B cell (primary cell): ENCODE data around the gene LRTM2. TPM values are rescaled to one million over a fixed set of nuclear protein-coding genes. Genes with fewer than 3 reads are reported as not detected.

Experiments
- ATAC-seq: fragments of 200-7000 bp; cut with Tn5 transposase; one replicate; pipeline ENCODE4 v1.10.0; 2021; ENCODE audit warnings: low read depth, mild to moderate bottlenecking, moderate number of reproducible peaks, moderate library complexity
- CTCF ChIA-PET: fragments of 350-600 bp; sonication (Branson Sonifier 250); formaldehyde crosslinking; loops from one replicate; lab custom pipeline; 2021; ENCODE audit warnings: antibody characterized with exemption, inconsistent platforms; lab: Charles Lee
- POLR2A ChIA-PET: fragments of 350-600 bp; sonication (Branson Sonifier 250); formaldehyde crosslinking; loops from one replicate; lab custom pipeline; 2021; ENCODE audit warnings: antibody characterized with exemption; lab: Charles Lee
- DNase-seq: peaks from one replicate; pipeline ENCODE4 v3.0.0; 2013
- H2AFZ ChIP-seq: 2 replicates; pipeline ENCODE4 v1.6.1; 2012; ENCODE audit warnings: mild to moderate bottlenecking, low read depth, low read length; ENCODE audit not compliant: insufficient read depth, poor library complexity, severe bottlenecking
- H3K27ac ChIP-seq, 2 donors: 1 replicate in 1 of 2; 2 replicates in 1 of 2; pipeline ENCODE4 v1.5.1; 2012 to 2013; ENCODE audit warnings: low read length in 2 of 2, mild to moderate bottlenecking in 2 of 2, moderate library complexity in 1 of 2
- H3K27me3 ChIP-seq, 4 experiments: fragments of 200-600 bp in 1 of 4; sonication (generic) in 1 of 4; replicated peaks in 1 of 4; 1 replicate in 2 of 4; 2 replicates in 2 of 4; pipeline versions ENCODE4 v1.6.1 to v1.7.0; 2013 to 2016; ENCODE audit warnings: low read length in 3 of 4, mild to moderate bottlenecking in 2 of 4, mixed read lengths in 1 of 4, moderate library complexity in 1 of 4; ENCODE audit not compliant: insufficient read depth in 4 of 4, control insufficient read depth in 3 of 4; ENCODE audit errors: control extremely low read depth in 1 of 4
- H3K36me3 ChIP-seq, 2 experiments: replicated peaks in 1 of 2; 1 replicate in 1 of 2; 2 replicates in 1 of 2; pipeline versions ENCODE4 v1.6.1 to v1.7.1; 2013; ENCODE audit warnings: low read length in 1 of 2; ENCODE audit not compliant: insufficient read depth in 2 of 2, control insufficient read depth in 1 of 2; ENCODE audit errors: control extremely low read depth in 1 of 2, extremely low read depth in 1 of 2
- H3K4me1 ChIP-seq, 2 donors: fragments of 200-600 bp in 1 of 2; sonication (generic) in 1 of 2; 1 replicate in 1 of 2; 2 replicates in 1 of 2; pipeline versions ENCODE4 v1.5.1 to v1.6.1; 2013 to 2017; ENCODE audit warnings: low read length in 2 of 2; ENCODE audit not compliant: control insufficient read depth in 2 of 2, insufficient read depth in 2 of 2
- H3K4me2 ChIP-seq: replicated peaks from 2 replicates; pipeline ENCODE3; 2012; ENCODE audit warnings: mild to moderate bottlenecking, low read depth, low read length; ENCODE audit not compliant: poor library complexity, severe bottlenecking
- H3K4me3 ChIP-seq, 5 experiments: fragments of 200-600 bp in 1 of 5; sonication (generic) in 1 of 5; 1 replicate in 3 of 5; 2 replicates in 2 of 5; pipeline versions ENCODE4 v1.5.1 to v1.7.0; 2011 to 2016; ENCODE audit warnings: low read length in 4 of 5, mild to moderate bottlenecking in 4 of 5, low read depth in 2 of 5, control low read depth in 1 of 5, moderate library complexity in 1 of 5; ENCODE audit not compliant: insufficient read depth in 1 of 5; ENCODE audit errors: control extremely low read depth in 1 of 5, extremely low read depth in 1 of 5
- H3K79me2 ChIP-seq: fragments of 200-600 bp; sonication (generic); one replicate; pipeline ENCODE4 v1.6.0; 2016; ENCODE audit warnings: low read length; ENCODE audit not compliant: control insufficient read depth, insufficient read depth
- H3K9ac ChIP-seq: fragments of 200-600 bp; sonication (generic); 2 replicates; pipeline ENCODE4 v1.6.1; 2017; ENCODE audit warnings: mild to moderate bottlenecking, low read length, moderate library complexity
- H3K9me3 ChIP-seq, 3 donors: one replicate each; pipeline versions ENCODE4 v1.6.1 to v1.7.1; 2013; ENCODE audit warnings: low read length in 2 of 3; ENCODE audit not compliant: control insufficient read depth in 2 of 3, insufficient read depth in 1 of 3; ENCODE audit errors: control extremely low read depth in 1 of 3
- H4K20me1 ChIP-seq: 2 replicates; pipeline ENCODE4 v1.6.0; 2012; ENCODE audit warnings: mild to moderate bottlenecking, low read length; ENCODE audit not compliant: insufficient read depth, control insufficient read depth, poor library complexity, severe bottlenecking
- H3K27ac Mint-ChIP-seq: one replicate; pipeline ENCODE4 v1.8.0; 2021; ENCODE audit warnings: mixed read lengths
- H3K27me3 Mint-ChIP-seq: one replicate; pipeline ENCODE4 v1.8.0; 2021; ENCODE audit warnings: mixed read lengths
- H3K4me1 Mint-ChIP-seq: one replicate; pipeline ENCODE4 v1.8.0; 2021; ENCODE audit warnings: mixed read lengths
- H3K4me3 Mint-ChIP-seq: one replicate; pipeline ENCODE4 v1.8.0; 2021; ENCODE audit warnings: mixed read lengths
- H3K9me3 Mint-ChIP-seq: one replicate; pipeline ENCODE4 v1.8.0; 2022; ENCODE audit warnings: mixed read lengths; ENCODE audit not compliant: insufficient read depth
- EZH2 ChIP-seq: IDR thresholded peaks from 2 replicates; pipeline ENCODE4 v1.6.1; 2012; ENCODE audit warnings: borderline replicate concordance, low read depth, mild to moderate bottlenecking, moderate library complexity, low read length; ENCODE audit not compliant: insufficient read depth, poor library complexity, severe bottlenecking
- WGBS: methylation state at CpG from one replicate; pipeline ENCODE4 v1.1.5; 2013; ENCODE audit warnings: missing lambda C conversion rate; ENCODE audit not compliant: insufficient coverage; 5-methylcytosine and 5-hydroxymethylcytosine counted together
- intact Hi-C: fragments of 100-400 bp; cut with micrococcal nuclease; formaldehyde crosslinking; loops from one replicate; pipeline ENCODE4 v1.10.0; 2022
- polyA plus RNA-seq: library from polyadenylated mRNA; depleted of rRNA; stranded (reverse); fragments of >200 nt; gene quantifications from 2 replicates; pipeline ENCODE4 v1.2.3, GENCODE V29; 2012
- total RNA-seq, 2 donors: library from RNA; stranded (reverse); fragments of 120-200 nt in 1 of 2; gene quantifications; 1 replicate in 1 of 2; 2 replicates in 1 of 2; pipeline versions ENCODE4 v1.2.3 to v1.2.4, GENCODE V29; 2013 to 2022
- TF ChIP-seq, protein P1 (sequence below): fragments of 200-600 bp; IDR thresholded peaks from one replicate; pipeline ENCODE4 v1.8.0; 2022; ENCODE audit warnings: antibody characterized with exemption, mild to moderate bottlenecking

Gene LRTM2
- total and polyA plus RNA-seq, 2 donors (not counting 1 experiment from before 2014, with no cell fraction given) = not detected

DNA sequence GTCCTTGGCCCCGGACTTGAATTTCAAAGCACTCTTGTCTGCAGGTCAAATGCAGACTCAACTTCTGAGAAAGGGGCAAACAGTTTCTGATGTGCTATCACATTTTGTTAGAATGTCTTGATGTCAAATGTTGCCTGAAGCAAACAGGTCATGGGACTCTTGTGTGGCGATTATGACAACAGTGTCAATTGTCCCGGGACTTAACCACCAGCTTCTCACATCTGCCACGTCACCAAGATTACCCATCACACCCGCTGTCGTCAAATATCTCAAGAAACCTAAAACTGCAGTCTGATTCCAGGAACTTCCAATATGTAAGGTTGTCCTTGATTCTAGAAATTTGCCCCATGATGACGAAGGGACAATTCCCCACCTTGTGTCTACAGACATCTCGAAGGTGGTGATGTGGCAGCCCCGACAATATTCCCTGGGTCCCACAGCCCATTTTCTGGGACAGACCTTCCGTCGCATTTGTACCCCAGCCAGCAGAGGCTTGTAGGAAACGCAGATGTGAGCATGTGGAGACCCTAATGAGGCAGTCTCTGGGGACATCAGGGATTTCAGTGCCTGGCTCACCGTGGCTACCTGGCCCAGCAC is 21.3 kb downstream of the LRTM2 start:
- Mint-ChIP-seq H3K4me1 (peaks cover 35% of the 10 kb centered on the region), H3K4me3 (peak overlapping the region; percentile 12), H3K9me3 (no peaks in the 10 kb centered on the region), H3K27me3 (peaks cover 3% of the 10 kb centered on the region), H3K27ac (no peak overlapping the region)
- no peak overlapping the region for H3K27ac ChIP-seq
- no peak overlapping the region for H3K4me3 ChIP-seq
- no peaks in the 10 kb centered on the region for H3K79me2 ChIP-seq
- WGBS = 86% methylated on average over 11 of the region's 13 CpGs
- no peaks in the 10 kb centered on the region for H3K36me3 ChIP-seq
- H3K4me2 ChIP-seq = peak overlapping the region; percentile 42
- DNase-seq (peak; percentile 17), ATAC-seq (no peak)
- intact Hi-C loops = no loop called here
- H3K9ac ChIP-seq = no peak overlapping the region
- H3K27me3 ChIP-seq = peaks cover 0 to 4% (median 0%) of the 10 kb centered on the region in 4 experiments
- H2AFZ ChIP-seq = no peak overlapping the region
- no peaks in the 10 kb centered on the region for H4K20me1 ChIP-seq
- CTCF ChIA-PET = interaction anchor here (0.6 kb wide), 1 partner anchor 187 kb away, joined by 7 read pairs; no protein-coding TSS in a partner anchor
- H3K9me3 ChIP-seq = no peaks in the 10 kb centered on the region
- POLR2A ChIA-PET = no interaction called here
- TF ChIP-seq EZH2 = no peak
- TF ChIP-seq, protein P1, sequence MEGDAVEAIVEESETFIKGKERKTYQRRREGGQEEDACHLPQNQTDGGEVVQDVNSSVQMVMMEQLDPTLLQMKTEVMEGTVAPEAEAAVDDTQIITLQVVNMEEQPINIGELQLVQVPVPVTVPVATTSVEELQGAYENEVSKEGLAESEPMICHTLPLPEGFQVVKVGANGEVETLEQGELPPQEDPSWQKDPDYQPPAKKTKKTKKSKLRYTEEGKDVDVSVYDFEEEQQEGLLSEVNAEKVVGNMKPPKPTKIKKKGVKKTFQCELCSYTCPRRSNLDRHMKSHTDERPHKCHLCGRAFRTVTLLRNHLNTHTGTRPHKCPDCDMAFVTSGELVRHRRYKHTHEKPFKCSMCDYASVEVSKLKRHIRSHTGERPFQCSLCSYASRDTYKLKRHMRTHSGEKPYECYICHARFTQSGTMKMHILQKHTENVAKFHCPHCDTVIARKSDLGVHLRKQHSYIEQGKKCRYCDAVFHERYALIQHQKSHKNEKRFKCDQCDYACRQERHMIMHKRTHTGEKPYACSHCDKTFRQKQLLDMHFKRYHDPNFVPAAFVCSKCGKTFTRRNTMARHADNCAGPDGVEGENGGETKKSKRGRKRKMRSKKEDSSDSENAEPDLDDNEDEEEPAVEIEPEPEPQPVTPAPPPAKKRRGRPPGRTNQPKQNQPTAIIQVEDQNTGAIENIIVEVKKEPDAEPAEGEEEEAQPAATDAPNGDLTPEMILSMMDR = no peak
- peaks cover 13 to 18% of the 10 kb centered on the region in 2 donors for H3K4me1 ChIP-seq

DNA sequence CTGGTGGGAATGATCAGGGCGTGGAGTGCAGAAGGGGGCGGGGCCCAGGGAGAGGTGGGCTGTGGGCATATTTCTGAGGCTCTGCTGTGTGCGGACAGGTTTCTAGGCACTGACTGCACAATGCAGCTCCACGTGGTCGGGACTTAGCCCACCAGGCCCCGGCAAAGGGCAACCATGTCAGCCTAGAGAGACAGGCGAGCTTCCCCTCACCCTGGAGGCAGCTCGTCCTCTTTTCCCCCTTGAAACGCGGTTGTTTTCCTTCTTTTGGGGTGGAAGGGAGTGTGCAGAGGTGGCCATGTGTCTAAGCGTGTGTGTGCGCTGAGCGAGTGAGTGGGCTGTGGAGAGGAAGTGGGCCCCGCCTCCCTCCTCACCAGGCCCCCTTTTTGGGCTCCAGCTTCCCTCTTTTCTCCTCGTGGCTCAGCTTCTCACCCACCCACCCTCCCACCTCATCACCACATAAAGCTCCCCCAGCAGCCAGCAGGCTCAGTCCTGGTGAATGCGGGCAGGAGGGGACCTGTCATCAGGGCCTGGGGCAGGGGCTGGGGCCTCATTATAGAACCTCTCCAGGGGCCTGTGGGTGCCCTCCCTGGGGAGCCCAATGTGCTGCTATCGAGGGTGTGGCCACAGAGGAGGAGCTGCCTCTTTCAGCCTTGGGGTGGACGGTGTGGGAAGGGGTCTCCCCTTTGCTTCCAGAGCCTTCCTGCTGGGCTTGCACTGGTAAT is 22.0 kb downstream of the LRTM2 start:
- Mint-ChIP-seq H3K27ac (no peak overlapping the region), H3K27me3 (peaks cover 3% of the 10 kb centered on the region), H3K4me1 (peaks cover 35% of the 10 kb centered on the region), H3K4me3 (peak overlapping the region; percentile 12), H3K9me3 (no peaks in the 10 kb centered on the region)
- TF ChIP-seq, protein P1 = no peak
- no peak for TF ChIP-seq EZH2
- no peak overlapping the region for H3K27ac ChIP-seq
- no peak overlapping the region for H3K4me3 ChIP-seq
- peaks cover 0 to 4% (median 0%) of the 10 kb centered on the region in 4 experiments for H3K27me3 ChIP-seq
- H3K4me1 ChIP-seq = peaks cover 13 to 18% of the 10 kb centered on the region in 2 donors
- intact Hi-C loops = no loop called here
- H3K4me2 ChIP-seq = peak overlapping the region; percentile 42
- CTCF ChIA-PET = interaction anchor here (0.6 kb wide), 1 partner anchor 188 kb away, joined by 7 read pairs; no protein-coding TSS in a partner anchor
- POLR2A ChIA-PET = no interaction called here
- ATAC-seq (peak; percentile 79), DNase-seq (peak; percentile 26)
- no peaks in the 10 kb centered on the region for H3K79me2 ChIP-seq
- H3K9ac ChIP-seq = no peak overlapping the region
- H4K20me1 ChIP-seq = no peaks in the 10 kb centered on the region
- no peaks in the 10 kb centered on the region for H3K9me3 ChIP-seq
- no peak overlapping the region for H2AFZ ChIP-seq
- 73% methylated on average over 9 of the region's 18 CpGs for WGBS
- no peaks in the 10 kb centered on the region for H3K36me3 ChIP-seq
